PFSK-1 (cell line): ENCODE results near the gene ACE.

ENCODE experiments used
- FOXP2 ChIP-seq: optimal IDR thresholded peaks from 2 replicates; pipeline ENCODE3; 2011; ENCODE audit warnings: borderline replicate concordance, control low read depth, inconsistent platforms; ENCODE audit not compliant: insufficient read depth; ENCODE audit errors: extremely low read length, extremely low read depth
- POLR2AphosphoS5 ChIP-seq: IDR thresholded peaks from 2 replicates; pipeline ENCODE4 v1.6.1; 2012; ENCODE audit warnings: low read depth, mild to moderate bottlenecking, control low read depth, low read length, moderate library complexity
- SIN3A ChIP-seq: IDR thresholded peaks from 2 replicates; pipeline ENCODE4 v1.6.1; 2012; ENCODE audit warnings: mild to moderate bottlenecking, low read length, moderate library complexity, borderline replicate concordance; ENCODE audit not compliant: insufficient read depth
- TAF1 ChIP-seq: IDR thresholded peaks from 2 replicates; pipeline ENCODE4 v1.6.1; 2012; ENCODE audit warnings: low read length, control low read depth, borderline replicate concordance; ENCODE audit not compliant: insufficient read depth
- TF ChIP-seq, protein P1 (sequence below), 2 experiments: IDR thresholded peaks; 2 replicates each; pipeline versions ENCODE4 v1.6.1 to v1.8.0; 2011 to 2012; ENCODE audit warnings: low read depth in 2 of 2, low read length in 2 of 2, control low read depth in 1 of 2, inconsistent platforms in 1 of 2, mild to moderate bottlenecking in 1 of 2, moderate library complexity in 1 of 2; ENCODE audit not compliant: insufficient read depth in 1 of 2

The ACE gene

DNA sequence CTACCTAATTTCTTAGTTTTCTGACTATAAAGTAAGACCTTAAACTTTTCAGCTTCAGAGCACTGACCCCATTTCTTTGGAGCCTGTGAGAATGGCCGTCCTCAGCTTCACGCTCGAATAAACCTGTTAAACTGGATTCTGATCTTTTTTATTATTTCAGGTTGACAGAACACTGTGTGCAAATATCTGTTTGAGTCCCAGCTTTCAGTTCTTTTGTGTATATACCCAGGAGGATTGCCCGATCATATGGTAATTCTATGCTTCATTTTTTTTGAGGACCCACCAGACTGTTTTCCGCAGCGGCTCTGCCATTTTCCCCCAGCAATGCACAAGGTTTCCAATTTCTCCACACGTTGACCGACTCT, 26.5 kb downstream of the ACE start:
- TF ChIP-seq, protein P1, sequence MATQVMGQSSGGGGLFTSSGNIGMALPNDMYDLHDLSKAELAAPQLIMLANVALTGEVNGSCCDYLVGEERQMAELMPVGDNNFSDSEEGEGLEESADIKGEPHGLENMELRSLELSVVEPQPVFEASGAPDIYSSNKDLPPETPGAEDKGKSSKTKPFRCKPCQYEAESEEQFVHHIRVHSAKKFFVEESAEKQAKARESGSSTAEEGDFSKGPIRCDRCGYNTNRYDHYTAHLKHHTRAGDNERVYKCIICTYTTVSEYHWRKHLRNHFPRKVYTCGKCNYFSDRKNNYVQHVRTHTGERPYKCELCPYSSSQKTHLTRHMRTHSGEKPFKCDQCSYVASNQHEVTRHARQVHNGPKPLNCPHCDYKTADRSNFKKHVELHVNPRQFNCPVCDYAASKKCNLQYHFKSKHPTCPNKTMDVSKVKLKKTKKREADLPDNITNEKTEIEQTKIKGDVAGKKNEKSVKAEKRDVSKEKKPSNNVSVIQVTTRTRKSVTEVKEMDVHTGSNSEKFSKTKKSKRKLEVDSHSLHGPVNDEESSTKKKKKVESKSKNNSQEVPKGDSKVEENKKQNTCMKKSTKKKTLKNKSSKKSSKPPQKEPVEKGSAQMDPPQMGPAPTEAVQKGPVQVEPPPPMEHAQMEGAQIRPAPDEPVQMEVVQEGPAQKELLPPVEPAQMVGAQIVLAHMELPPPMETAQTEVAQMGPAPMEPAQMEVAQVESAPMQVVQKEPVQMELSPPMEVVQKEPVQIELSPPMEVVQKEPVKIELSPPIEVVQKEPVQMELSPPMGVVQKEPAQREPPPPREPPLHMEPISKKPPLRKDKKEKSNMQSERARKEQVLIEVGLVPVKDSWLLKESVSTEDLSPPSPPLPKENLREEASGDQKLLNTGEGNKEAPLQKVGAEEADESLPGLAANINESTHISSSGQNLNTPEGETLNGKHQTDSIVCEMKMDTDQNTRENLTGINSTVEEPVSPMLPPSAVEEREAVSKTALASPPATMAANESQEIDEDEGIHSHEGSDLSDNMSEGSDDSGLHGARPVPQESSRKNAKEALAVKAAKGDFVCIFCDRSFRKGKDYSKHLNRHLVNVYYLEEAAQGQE (IDR thresholded peaks at IDR 0.05; ENCODE audit: insufficient read depth in 1 of 2, low read depth in 2 of 2, low read length in 2 of 2) = no peak
- TF ChIP-seq TAF1 (no peak), SIN3A (no peak), POLR2AphosphoS5 (no peak), FOXP2 (no peak)

DNA sequence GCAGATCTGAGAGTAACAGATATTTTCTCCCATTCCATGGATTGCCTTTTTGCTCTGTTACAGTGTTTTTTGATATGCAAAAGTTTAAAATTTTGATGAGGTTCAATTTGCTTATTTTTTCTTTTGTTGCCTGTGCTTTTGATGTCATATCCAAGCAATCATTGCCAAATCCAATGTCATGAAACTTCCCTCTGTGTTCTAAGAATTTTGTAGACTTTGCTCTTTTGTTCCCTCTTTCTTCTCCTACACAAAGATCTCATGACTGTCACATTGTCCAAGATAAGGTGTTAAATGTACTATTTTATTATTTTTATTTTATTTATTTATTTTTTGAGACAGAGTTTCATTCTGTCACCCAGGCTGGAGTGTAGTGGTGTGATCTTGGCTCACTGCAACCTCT, 27.4 kb downstream of the ACE start:
- TF ChIP-seq, protein P1 (IDR thresholded peaks at IDR 0.05; ENCODE audit: insufficient read depth in 1 of 2, low read depth in 2 of 2, low read length in 2 of 2) = no peak
- no peak for TF ChIP-seq TAF1
- TF ChIP-seq SIN3A = no peak
- no peak for TF ChIP-seq FOXP2
- TF ChIP-seq POLR2AphosphoS5 = no peak

GRCh38 chr17:63505341-63505740, 28.5 kb downstream of the ACE start:
- TF ChIP-seq TAF1 (no peak), FOXP2 (no peak), POLR2AphosphoS5 (no peak)
- TF ChIP-seq, protein P1 (IDR thresholded peaks at IDR 0.05; ENCODE audit: insufficient read depth in 1 of 2, low read depth in 2 of 2, low read length in 2 of 2) = no peak

GRCh38 chr17:63506627-63507026, 29.8 kb downstream of the ACE start:
- TF ChIP-seq SIN3A = no peak
- TF ChIP-seq TAF1 = no peak
- TF ChIP-seq, protein P1 (IDR thresholded peaks at IDR 0.05; ENCODE audit: insufficient read depth in 1 of 2, low read depth in 2 of 2, low read length in 2 of 2) = no peak
- TF ChIP-seq POLR2AphosphoS5 = no peak
- TF ChIP-seq FOXP2 = no peak

DNA sequence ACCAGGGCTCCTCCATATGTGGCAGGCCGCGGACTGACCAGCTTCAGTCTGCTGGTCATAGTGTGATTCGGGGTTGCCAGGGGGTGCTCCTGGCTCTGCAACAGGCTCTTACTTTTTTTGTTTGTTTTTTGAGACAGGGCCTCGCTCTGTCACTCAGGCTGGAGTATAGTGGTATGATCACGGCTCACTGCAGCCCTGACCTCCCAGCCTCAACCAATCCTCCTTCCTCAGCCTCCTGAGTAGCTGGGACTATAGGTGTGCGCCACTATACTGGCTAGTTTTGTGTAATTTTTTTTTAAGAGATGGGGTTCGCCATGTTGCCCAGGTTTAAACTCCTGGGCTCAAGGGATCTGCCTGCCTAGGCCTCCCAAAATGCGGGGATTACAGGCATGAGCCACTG, 34.5 kb downstream of the ACE start:
- no peak for TF ChIP-seq TAF1
- TF ChIP-seq POLR2AphosphoS5 = no peak
